ENCODE data around the gene EMC8. TPM values are rescaled to one million over a fixed set of nuclear protein-coding genes. Genes with fewer than 3 reads are reported as not detected.
A peak's percentile ranks its signal among the peaks of the same experiment; 100 is the strongest.

The EMC8 gene
- total RNA-seq, result 10 to 100 TPM; 27.3 to 34.8 (median 31.1) TPM
- 16.7 TPM for total RNA-seq (2013)
- total RNA-seq, result 16.2 to 52.9 (median 34.7) reads per million in 29 experiments

GRCh38 chr16:85799497-85800320 lies at the start of gene EMC8, which contains the start of gene COX4I1:
Gene EMC8 (minus strand): TSS chr16:85799544. CDS start chr16:85799295, 249 bp downstream.
Gene COX4I1 (plus strand): TSS chr16:85799695. CDS start chr16:85801206, 1,511 bp downstream.
- no peaks in the 10 kb centered on the region for H3K9me3 Mint-ChIP-seq
- H3K27ac Mint-ChIP-seq, result peak within 1 kb of the TSS; percentile 86 to 89
- CTCF ChIA-PET, result interaction anchor here (0.6 to 1.4 kb wide), 3 partner anchors 21 to 270 kb away, joined by 3 to 6 read pairs (median 3); no protein-coding TSS in a partner anchor
- H3K36me3 Mint-ChIP-seq, result peaks cover 48% of the 10 kb centered on the region
- Histone ChIP-seq H3K4me1 (ENCODE audit: control insufficient read depth in 1 of 2, extremely low read depth in 1 of 2, insufficient read depth in 2 of 2, low read length in 2 of 2) (peaks cover 14 to 26% of the 10 kb centered on the region in 2 experiments), H3K27me3 (replicated peaks in 1 of 2; ENCODE audit: control insufficient read depth in 2 of 2, extremely low read depth in 1 of 2, insufficient read depth in 2 of 2, low read length in 1 of 2) (no peaks in the 10 kb centered on the region), H3K36me3 (ENCODE audit: control insufficient read depth in 2 of 2, extremely low read depth in 1 of 2, insufficient read depth in 1 of 2, low read length in 1 of 2) (peaks cover 2 to 56% of the 10 kb centered on the region in 2 donors), H3K9me3 (no peaks in the 10 kb centered on the region), H3K4me3 (ENCODE audit: control insufficient read depth in 1 of 2, extremely low read depth in 1 of 2, low read length in 1 of 2) (peak within 1 kb of the TSS; percentile 66 to 74), H3K27ac (ENCODE audit: low read length) (peak within 1 kb of the TSS; percentile 73)
- under 1% methylated on average over 81 of the region's 87 CpGs for WGBS (ENCODE audit: insufficient coverage)
- peak; percentile 88 to 97 (median 92) for ATAC-seq (replicated peaks in 1 of 4)
- POLR2A ChIA-PET, result interaction anchor here in 1 of 2 donors (0.6 kb wide), 1 partner anchor 29 kb away, joined by 4 read pairs; no protein-coding TSS in a partner anchor
- H3K4me1 Mint-ChIP-seq, result peaks cover 59 to 72% (median 71%) of the 10 kb centered on the region in 3 donors
- peak within 1 kb of the TSS; percentile 83 to 90 (median 85) for H3K4me3 Mint-ChIP-seq
- H3K27me3 Mint-ChIP-seq, result no peaks in the 10 kb centered on the region
- peak; percentile 85 to 95 (median 91) for DNase-seq

DNA sequence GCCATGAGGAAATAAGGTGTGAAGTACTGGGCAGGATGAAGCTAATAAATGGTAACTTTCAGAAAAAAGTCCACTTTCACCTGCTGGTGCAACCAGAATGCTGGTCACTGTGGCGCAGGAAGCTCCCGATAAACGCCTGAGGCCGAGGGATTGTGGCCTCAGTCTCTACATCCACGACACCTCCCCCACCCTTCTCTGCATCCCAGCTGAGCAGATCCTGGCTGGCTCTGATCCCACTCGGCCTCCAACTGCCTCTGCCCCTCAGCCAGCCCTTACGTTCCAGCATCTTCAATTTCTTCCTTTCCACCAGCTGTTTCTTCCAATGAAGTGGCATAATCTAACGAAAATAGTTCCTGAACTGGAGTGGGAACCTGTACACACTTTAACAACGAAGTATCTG lies 49.6 kb upstream of the EMC8 start:
- DNase-seq (no peak), ATAC-seq (replicated peaks in 1 of 4) (no peak)
- Histone ChIP-seq H3K27ac (ENCODE audit: low read length) (no peak overlapping the region), H3K4me3 (ENCODE audit: control insufficient read depth in 1 of 2, extremely low read depth in 1 of 2, low read length in 1 of 2) (no peak overlapping the region), H3K36me3 (ENCODE audit: control insufficient read depth in 2 of 2, extremely low read depth in 1 of 2, insufficient read depth in 1 of 2, low read length in 1 of 2) (no peaks in the 10 kb centered on the region), H3K4me1 (ENCODE audit: control insufficient read depth in 1 of 2, extremely low read depth in 1 of 2, insufficient read depth in 2 of 2, low read length in 2 of 2) (no peaks in the 10 kb centered on the region), H3K9me3 (no peaks in the 10 kb centered on the region), H3K27me3 (replicated peaks in 1 of 2; ENCODE audit: control insufficient read depth in 2 of 2, extremely low read depth in 1 of 2, insufficient read depth in 2 of 2, low read length in 1 of 2) (peaks cover 0 to 27% of the 10 kb centered on the region in 2 experiments)
- H3K9me3 Mint-ChIP-seq, result no peaks in the 10 kb centered on the region
- 67% methylated on average over 9 of the region's 9 CpGs for WGBS (ENCODE audit: insufficient coverage)
- CTCF ChIA-PET, result interaction anchor here in 1 of 2 donors (0.7 kb wide), 1 partner anchor 27 kb away, joined by 3 read pairs; no protein-coding TSS in a partner anchor
- H3K4me3 Mint-ChIP-seq, result no peak overlapping the region
- H3K27ac Mint-ChIP-seq, result no peak overlapping the region
- H3K27me3 Mint-ChIP-seq, result peaks cover 22 to 26% of the 10 kb centered on the region in 2 donors
- H3K4me1 Mint-ChIP-seq, result peaks cover 6 to 11% (median 7%) of the 10 kb centered on the region in 3 donors
- POLR2A ChIA-PET, result no interaction called here
- H3K36me3 Mint-ChIP-seq, result no peaks in the 10 kb centered on the region

DNA sequence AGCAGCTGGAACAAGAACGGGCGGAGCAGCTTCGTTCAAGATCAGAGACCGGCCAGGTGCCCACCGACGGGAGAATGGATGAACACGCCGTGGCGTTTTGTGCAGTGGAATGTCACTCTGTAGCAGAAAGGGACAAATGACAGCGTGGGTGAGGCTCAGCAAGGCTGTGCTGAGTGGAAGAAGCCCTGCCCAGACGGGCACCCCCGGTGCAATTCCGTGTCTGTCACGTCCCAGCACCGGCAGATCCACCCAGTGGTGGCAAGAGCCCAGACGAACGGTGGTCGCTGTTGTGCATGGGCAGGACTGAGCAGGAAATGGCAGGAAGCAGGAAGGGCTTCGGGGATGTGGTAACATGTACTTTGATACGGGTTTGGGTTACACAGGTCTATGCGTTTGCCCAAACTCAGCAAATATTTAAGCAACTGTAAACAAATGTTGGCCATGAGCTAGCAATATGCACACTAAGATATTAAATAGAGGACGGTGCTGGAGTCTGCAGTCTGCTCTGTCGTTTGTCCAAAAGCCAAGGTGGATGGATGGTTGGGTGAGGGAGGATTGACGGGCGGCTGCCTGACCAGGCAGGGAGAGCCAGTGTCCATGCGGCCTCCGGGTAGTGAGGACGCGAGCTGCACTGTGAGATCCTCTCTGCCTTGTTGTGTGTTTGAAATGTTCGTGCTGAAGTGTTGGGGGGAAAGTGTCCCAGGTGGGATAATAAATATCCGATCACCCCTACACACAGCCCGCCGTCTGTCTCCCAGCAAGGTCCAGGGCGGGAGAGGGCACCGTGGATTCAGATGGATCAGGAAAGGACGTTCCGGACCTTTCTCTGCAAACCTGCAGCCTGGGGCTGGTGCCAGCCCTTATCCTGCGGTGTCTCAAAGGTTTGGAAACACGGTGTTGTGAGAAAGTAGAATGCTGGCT lies 48.6 kb upstream of the EMC8 start:
- Mint-ChIP-seq H3K27me3 (peaks cover 22 to 31% of the 10 kb centered on the region in 2 donors), H3K9me3 (no peaks in the 10 kb centered on the region), H3K4me3 (no peak overlapping the region), H3K4me1 (peaks cover 6 to 11% (median 7%) of the 10 kb centered on the region in 3 donors), H3K36me3 (no peaks in the 10 kb centered on the region), H3K27ac (no peak overlapping the region)
- ATAC-seq (replicated peaks in 1 of 4) (no peak), DNase-seq (no peak)
- Histone ChIP-seq H3K4me3 (ENCODE audit: control insufficient read depth in 1 of 2, extremely low read depth in 1 of 2, low read length in 1 of 2) (no peak overlapping the region), H3K27ac (ENCODE audit: low read length) (no peak overlapping the region), H3K9me3 (no peaks in the 10 kb centered on the region), H3K4me1 (ENCODE audit: control insufficient read depth in 1 of 2, extremely low read depth in 1 of 2, insufficient read depth in 2 of 2, low read length in 2 of 2) (no peaks in the 10 kb centered on the region), H3K36me3 (ENCODE audit: control insufficient read depth in 2 of 2, extremely low read depth in 1 of 2, insufficient read depth in 1 of 2, low read length in 1 of 2) (no peaks in the 10 kb centered on the region), H3K27me3 (replicated peaks in 1 of 2; ENCODE audit: control insufficient read depth in 2 of 2, extremely low read depth in 1 of 2, insufficient read depth in 2 of 2, low read length in 1 of 2) (peaks cover 0 to 31% of the 10 kb centered on the region in 2 experiments)
- CTCF ChIA-PET, result no interaction called here
- WGBS (ENCODE audit: insufficient coverage), result 69% methylated on average over 26 of the region's 39 CpGs
- POLR2A ChIA-PET, result no interaction called here

DNA sequence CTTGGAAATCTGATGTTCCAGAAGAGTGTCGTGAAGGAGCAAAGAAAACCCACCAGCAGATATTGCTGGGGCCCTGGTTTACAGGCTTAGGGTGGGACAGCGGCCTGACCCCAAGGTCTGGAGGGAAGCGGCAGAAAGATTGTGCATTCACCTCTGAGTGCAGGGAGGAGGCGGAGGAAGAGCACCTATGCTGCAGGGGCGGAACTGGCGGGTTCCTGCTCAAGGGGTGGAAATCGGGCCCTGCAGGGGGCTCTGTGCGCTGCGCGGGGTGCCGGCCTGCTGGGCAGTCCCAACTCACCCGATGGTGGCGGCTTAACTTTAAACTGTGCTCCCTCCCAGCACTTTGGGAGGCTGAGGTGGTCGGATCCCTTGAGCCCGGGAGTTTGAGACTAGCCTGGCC lies 47.7 kb upstream of the EMC8 start:
- WGBS (ENCODE audit: insufficient coverage), result 64% methylated on average over 6 of the region's 15 CpGs
- Mint-ChIP-seq H3K27me3 (peaks cover 22 to 30% of the 10 kb centered on the region in 2 donors), H3K4me3 (no peak overlapping the region), H3K27ac (peak overlapping the region in 1 of 2 donors; percentile 36), H3K9me3 (no peaks in the 10 kb centered on the region), H3K4me1 (peaks cover 6 to 11% (median 7%) of the 10 kb centered on the region in 3 donors), H3K36me3 (no peaks in the 10 kb centered on the region)
- ChIA-PET CTCF (no interaction called here), POLR2A (no interaction called here)
- H3K9me3 ChIP-seq, result no peaks in the 10 kb centered on the region
- H3K27ac ChIP-seq (ENCODE audit: low read length), result no peak overlapping the region
- no peaks in the 10 kb centered on the region for H3K4me1 ChIP-seq (ENCODE audit: control insufficient read depth in 1 of 2, extremely low read depth in 1 of 2, insufficient read depth in 2 of 2, low read length in 2 of 2)
- H3K27me3 ChIP-seq (replicated peaks in 1 of 2; ENCODE audit: control insufficient read depth in 2 of 2, extremely low read depth in 1 of 2, insufficient read depth in 2 of 2, low read length in 1 of 2), result peaks cover 0 to 33% of the 10 kb centered on the region in 2 experiments
- DNase-seq (no peak), ATAC-seq (replicated peaks in 1 of 4) (no peak)
- no peak overlapping the region for H3K4me3 ChIP-seq (ENCODE audit: control insufficient read depth in 1 of 2, extremely low read depth in 1 of 2, low read length in 1 of 2)
- no peaks in the 10 kb centered on the region for H3K36me3 ChIP-seq (ENCODE audit: control insufficient read depth in 2 of 2, extremely low read depth in 1 of 2, insufficient read depth in 1 of 2, low read length in 1 of 2)

DNA sequence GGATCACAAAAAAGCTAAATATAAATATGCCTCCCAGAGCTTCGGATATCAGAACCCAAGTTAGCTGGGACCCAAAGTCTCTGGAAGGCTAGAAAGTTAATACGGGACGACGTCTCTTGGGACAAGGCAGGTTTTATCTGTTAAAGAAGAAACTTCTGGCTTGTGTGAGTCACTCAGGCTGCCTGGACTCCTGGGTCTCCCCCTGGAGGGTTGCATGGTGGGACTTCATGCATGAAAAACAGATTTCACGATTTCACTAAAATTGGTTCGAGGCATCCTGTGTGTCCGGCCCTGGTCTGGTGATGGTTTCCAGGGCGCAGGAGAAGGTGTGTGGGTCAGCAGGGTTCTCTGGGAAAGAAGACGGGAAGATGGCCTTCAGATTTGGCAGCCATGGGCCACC lies 47.1 kb upstream of the EMC8 start:
- WGBS (ENCODE audit: insufficient coverage), result 98% methylated on average over 8 of the region's 9 CpGs
- no peaks in the 10 kb centered on the region for H3K36me3 Mint-ChIP-seq
- no peaks in the 10 kb centered on the region for H3K9me3 Mint-ChIP-seq
- ATAC-seq (replicated peaks in 1 of 4) (no peak), DNase-seq (no peak)
- peak overlapping the region in 1 of 2 donors; percentile 36 for H3K27ac Mint-ChIP-seq
- POLR2A ChIA-PET, result no interaction called here
- peaks cover 6 to 11% (median 7%) of the 10 kb centered on the region in 3 donors for H3K4me1 Mint-ChIP-seq
- no peak overlapping the region for H3K4me3 Mint-ChIP-seq
- no peak overlapping the region for H3K27ac ChIP-seq (ENCODE audit: low read length)
- CTCF ChIA-PET, result no interaction called here
- no peaks in the 10 kb centered on the region for H3K4me1 ChIP-seq (ENCODE audit: control insufficient read depth in 1 of 2, extremely low read depth in 1 of 2, insufficient read depth in 2 of 2, low read length in 2 of 2)
- peaks cover 0 to 33% of the 10 kb centered on the region in 2 experiments for H3K27me3 ChIP-seq (replicated peaks in 1 of 2; ENCODE audit: control insufficient read depth in 2 of 2, extremely low read depth in 1 of 2, insufficient read depth in 2 of 2, low read length in 1 of 2)
- H3K4me3 ChIP-seq (ENCODE audit: control insufficient read depth in 1 of 2, extremely low read depth in 1 of 2, low read length in 1 of 2), result no peak overlapping the region
- no peaks in the 10 kb centered on the region for H3K36me3 ChIP-seq (ENCODE audit: control insufficient read depth in 2 of 2, extremely low read depth in 1 of 2, insufficient read depth in 1 of 2, low read length in 1 of 2)
- H3K9me3 ChIP-seq, result no peaks in the 10 kb centered on the region
- peaks cover 22 to 30% of the 10 kb centered on the region in 2 donors for H3K27me3 Mint-ChIP-seq

GRCh38 chr16:85845266-85845665 lies 45.9 kb upstream of the EMC8 start:
- H3K9me3 Mint-ChIP-seq, result no peaks in the 10 kb centered on the region
- H3K4me3 Mint-ChIP-seq, result no peak overlapping the region
- H3K36me3 Mint-ChIP-seq, result no peaks in the 10 kb centered on the region
- no peak for ATAC-seq (replicated peaks in 1 of 4)
- no peak overlapping the region for H3K4me3 ChIP-seq (ENCODE audit: control insufficient read depth in 1 of 2, extremely low read depth in 1 of 2, low read length in 1 of 2)
- no peak overlapping the region for H3K27ac ChIP-seq (ENCODE audit: low read length)
- WGBS (ENCODE audit: insufficient coverage), result 92% methylated on average over 19 of the region's 20 CpGs
- H3K36me3 ChIP-seq (ENCODE audit: control insufficient read depth in 2 of 2, extremely low read depth in 1 of 2, insufficient read depth in 1 of 2, low read length in 1 of 2), result no peaks in the 10 kb centered on the region
- H3K4me1 ChIP-seq (ENCODE audit: control insufficient read depth in 1 of 2, extremely low read depth in 1 of 2, insufficient read depth in 2 of 2, low read length in 2 of 2), result no peaks in the 10 kb centered on the region
- H3K27me3 Mint-ChIP-seq, result peaks cover 26 to 30% of the 10 kb centered on the region in 2 donors
- peaks cover 6 to 11% (median 7%) of the 10 kb centered on the region in 3 donors for H3K4me1 Mint-ChIP-seq
- DNase-seq, result no peak
- H3K27me3 ChIP-seq (replicated peaks in 1 of 2; ENCODE audit: control insufficient read depth in 2 of 2, extremely low read depth in 1 of 2, insufficient read depth in 2 of 2, low read length in 1 of 2), result peaks cover 0 to 45% of the 10 kb centered on the region in 2 experiments
- no peak overlapping the region for H3K27ac Mint-ChIP-seq
- no peaks in the 10 kb centered on the region for H3K9me3 ChIP-seq
- CTCF ChIA-PET, result no interaction called here
- POLR2A ChIA-PET, result no interaction called here
